Measurements from ENCODE around the gene NES.

Gene NES, protein sequence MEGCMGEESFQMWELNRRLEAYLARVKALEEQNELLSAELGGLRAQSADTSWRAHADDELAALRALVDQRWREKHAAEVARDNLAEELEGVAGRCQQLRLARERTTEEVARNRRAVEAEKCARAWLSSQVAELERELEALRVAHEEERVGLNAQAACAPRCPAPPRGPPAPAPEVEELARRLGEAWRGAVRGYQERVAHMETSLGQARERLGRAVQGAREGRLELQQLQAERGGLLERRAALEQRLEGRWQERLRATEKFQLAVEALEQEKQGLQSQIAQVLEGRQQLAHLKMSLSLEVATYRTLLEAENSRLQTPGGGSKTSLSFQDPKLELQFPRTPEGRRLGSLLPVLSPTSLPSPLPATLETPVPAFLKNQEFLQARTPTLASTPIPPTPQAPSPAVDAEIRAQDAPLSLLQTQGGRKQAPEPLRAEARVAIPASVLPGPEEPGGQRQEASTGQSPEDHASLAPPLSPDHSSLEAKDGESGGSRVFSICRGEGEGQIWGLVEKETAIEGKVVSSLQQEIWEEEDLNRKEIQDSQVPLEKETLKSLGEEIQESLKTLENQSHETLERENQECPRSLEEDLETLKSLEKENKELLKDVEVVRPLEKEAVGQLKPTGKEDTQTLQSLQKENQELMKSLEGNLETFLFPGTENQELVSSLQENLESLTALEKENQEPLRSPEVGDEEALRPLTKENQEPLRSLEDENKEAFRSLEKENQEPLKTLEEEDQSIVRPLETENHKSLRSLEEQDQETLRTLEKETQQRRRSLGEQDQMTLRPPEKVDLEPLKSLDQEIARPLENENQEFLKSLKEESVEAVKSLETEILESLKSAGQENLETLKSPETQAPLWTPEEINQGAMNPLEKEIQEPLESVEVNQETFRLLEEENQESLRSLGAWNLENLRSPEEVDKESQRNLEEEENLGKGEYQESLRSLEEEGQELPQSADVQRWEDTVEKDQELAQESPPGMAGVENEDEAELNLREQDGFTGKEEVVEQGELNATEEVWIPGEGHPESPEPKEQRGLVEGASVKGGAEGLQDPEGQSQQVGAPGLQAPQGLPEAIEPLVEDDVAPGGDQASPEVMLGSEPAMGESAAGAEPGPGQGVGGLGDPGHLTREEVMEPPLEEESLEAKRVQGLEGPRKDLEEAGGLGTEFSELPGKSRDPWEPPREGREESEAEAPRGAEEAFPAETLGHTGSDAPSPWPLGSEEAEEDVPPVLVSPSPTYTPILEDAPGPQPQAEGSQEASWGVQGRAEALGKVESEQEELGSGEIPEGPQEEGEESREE (N-terminal part only)

GRCh38 chr1:156676820-156677615 is at the start of gene NES:
Gene NES (minus strand): TSS chr1:156677407. CDS start chr1:156677264, 143 bp downstream.
- DNase-seq, result no peak

DNA sequence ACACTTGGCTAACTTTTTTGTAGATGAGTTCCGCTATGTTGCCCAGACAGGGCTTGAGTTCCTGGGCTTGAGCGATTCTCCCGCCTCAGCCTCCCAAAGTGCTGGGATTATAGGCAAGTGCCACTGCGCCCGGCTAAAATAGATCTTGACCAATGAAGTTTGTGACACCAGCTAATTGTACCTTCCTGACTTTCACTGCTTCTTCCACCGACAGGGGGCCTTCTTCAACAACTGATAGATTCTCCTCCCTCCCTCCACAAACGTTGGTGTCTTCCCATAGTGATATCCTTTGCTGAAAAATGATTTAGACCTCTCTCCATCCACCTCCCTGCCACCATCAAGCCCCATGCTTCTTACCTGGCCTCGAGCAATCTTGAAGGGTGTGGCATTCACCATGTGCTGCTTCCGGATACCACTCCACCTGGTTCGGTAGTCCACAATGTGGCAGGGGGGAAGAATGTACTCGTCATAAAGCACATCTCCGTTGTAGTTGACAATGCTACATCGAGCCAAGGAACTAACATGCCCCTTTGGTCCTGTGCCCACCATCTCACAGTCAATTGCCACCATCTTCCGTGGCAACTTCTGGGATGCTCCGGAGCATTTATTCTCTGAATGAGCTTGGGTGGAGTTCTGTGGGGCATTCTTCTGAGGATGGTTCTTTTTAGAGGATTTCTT is 49.5 kb upstream of the NES start:
- DNase-seq, result peak; percentile 34

DNA sequence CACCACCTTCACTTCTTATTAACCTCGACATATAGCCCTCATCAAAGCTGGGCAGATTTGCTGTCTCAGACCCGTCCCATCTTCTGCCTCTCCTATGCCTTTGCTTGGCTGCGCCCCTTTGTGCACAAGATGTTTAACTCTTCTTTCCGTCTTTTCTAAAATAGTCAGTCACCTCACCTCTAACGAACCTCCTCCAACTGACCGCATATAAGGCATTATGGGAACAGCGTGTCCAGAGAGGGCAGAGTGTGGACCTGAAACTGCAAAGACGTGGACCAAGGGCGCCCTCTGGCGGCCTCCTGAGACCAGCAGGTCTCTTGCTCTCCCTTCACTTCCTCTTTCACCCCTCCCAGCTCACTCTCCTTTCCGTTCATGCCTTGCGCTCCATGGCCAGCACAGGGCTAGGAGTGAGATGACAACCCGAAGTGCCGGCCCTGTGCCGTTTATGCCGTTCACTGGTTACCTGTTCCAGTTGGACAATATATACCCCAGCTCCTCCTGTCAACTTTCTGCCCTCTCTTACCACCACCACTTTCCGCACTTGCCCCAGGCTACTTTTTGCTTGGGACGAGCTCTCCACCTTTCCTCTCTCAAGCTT is 48.6 kb upstream of the NES start:
- peak; percentile 72 for DNase-seq

- no peak for DNase-seq
Measured at GRCh38 chr1:156721535-156721934, 44.3 kb upstream of the NES start.

GRCh38 chr1:156721131-156721530 is 43.9 kb upstream of the NES start:
- no peak for DNase-seq

DNA sequence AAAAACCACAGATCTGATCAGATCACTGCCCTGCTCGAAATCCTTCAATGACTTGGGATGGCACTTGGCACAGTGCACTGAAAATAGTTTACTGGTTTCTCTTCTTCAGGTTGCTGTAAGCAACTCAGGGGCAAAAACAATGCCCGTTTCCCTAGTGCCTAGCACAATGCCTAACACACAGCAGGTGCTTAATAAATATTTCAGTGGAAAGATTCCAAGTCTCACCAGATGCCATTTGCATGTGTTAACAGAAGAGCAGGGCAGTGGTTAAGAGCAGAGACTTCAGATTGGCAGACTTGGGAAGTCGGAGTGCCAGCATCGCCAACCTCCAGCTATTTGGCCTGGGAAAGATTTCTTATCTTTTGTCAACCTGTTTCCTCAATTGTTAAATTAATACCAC is 40.1 kb upstream of the NES start:
- DNase-seq, result peak; percentile 45

- DNase-seq, result no peak
Measured at GRCh38 chr1:156714830-156715229, 37.6 kb upstream of the NES start.

GRCh38 chr1:156712626-156713025 is 35.4 kb upstream of the NES start:
- peak; percentile 56 for DNase-seq

GRCh38 chr1:156711011-156711817 is 34.0 kb upstream of the NES start:
- DNase-seq, result peak; percentile 71

DNA sequence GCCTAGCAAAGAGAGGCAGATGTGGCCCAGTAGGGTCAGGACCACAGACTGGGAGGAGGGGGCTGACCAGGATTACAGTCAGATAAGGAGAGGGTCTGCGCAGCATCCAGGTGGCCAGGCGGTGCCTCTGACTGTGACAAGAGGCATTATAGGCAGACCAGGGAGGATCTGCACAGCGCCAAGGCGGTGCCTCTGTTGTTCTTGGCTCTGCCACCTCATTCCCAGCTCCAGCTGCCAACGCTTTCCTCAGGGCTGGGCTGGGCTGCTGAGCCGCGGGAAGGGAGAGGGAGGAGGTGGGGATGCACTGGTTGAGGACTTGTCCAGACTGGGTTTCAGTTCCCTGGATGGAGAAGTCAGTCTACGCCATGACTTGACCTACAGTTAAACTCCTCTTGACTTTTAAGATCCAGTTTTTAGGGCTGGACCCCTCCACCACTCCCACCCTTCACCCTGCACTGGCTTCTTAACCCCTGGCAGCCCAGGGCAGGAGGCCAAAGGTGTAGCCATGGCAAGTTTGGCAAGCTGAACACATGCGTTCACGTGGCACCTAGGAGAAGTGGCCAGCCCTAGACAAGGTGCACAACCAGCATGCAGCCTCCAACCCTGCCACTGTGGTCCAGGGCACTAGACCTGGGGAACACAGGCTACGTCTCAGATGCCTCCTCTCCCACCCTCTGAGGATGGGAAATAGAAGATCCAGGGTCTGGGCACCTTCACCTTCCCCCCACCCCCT is 32.7 kb upstream of the NES start:
- DNase-seq, result peak; percentile 83

- no peak for DNase-seq
Measured at GRCh38 chr1:156709031-156709430, 31.8 kb upstream of the NES start.

DNA sequence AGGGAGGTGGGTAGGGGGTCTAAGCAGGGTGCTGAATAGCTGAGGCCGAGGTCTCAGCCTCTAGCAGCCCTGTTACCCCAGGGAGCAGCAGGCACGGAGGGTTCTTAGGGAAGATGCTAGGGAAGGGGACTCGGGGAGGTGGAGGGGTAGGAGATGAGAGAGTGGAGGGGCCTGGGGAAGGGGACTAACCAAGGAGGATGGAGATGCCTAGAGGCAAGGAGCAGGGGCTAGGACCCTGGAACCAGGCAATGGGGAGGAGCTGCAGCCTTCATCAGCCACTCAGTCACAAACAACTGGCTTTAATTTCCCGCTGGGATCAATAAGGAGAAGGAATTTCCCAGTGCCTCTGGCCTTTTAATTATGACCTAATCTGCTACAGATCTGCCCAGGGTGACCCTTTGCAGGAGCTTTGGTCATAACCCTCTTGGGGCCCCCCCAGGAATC is 31.0 kb upstream of the NES start:
- DNase-seq, result no peak

GRCh38 chr1:156707417-156708217 is 30.4 kb upstream of the NES start:
- no peak for DNase-seq

DNA sequence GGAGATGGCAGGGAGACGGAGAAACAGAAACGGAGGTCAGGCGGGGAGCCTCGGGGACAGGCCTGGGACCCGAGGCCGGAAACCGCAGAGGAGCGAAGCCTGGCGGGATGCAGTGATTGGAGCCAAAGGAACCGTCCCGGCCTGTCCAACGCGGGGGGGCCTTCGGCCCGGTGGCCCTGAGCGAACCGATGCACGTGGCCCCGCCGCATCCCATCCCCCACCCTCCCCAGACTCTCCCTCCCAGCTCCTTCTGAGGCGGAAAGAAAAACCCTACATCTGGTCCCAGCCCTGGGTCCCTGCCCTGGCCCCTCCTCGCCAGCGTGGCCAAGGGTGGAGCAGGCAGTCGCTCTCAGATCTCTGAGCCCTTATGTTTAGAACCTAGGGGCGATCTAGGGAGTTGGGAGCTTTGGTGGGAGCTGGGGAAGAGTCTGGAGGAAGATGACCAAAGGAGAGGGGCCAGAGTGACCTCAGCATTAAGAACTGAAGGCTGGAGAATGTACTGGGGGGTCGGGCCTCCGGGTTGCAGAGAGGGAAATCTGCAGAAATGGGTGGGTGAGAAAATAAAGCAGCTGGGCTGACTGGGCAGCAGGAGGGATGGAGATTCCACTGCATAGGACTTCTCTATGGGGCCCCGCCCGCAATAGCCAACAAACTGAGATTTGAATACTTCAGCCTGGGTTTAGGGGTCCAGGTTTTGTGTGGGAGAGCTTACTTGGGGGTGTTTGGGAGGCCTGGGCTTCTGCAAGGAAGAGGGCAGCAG is 29.6 kb upstream of the NES start:
- no peak for DNase-seq

DNA sequence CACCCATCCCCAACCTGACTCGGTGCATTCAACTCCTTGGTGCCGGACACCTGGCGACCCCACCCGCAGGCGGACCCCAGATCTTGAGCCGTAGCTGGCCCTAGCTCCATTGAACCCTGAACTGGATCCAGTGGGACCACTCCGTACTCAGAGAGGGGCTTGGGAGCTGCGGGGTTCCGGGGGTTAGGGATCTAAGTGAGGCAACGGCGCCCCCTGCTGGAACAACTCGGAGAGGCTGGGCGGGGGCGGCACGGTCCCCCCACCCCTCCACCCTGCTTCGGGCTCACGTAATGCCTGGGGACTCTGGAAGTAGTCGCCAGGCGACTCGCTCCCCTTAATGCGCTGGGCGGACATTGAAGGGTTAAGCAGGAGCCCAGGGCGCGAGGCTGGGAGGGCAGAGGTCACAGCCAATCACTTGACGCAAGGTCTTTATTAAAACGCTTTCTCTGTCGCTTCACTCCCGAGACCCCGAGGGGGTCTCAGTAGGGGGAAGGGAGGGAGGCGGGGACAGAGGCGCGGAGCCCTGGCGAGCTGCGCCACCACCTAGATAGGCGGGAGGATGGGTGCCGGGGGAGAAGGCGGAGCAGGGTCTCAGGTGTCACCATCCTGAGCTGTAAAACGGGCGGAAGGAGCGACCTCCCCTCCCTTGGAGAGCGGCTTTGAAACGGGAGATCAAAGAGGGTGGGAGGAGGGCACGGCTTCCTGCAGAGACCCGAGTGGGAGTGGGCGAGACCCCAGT is 28.9 kb upstream of the NES start:
- DNase-seq, result no peak

DNA sequence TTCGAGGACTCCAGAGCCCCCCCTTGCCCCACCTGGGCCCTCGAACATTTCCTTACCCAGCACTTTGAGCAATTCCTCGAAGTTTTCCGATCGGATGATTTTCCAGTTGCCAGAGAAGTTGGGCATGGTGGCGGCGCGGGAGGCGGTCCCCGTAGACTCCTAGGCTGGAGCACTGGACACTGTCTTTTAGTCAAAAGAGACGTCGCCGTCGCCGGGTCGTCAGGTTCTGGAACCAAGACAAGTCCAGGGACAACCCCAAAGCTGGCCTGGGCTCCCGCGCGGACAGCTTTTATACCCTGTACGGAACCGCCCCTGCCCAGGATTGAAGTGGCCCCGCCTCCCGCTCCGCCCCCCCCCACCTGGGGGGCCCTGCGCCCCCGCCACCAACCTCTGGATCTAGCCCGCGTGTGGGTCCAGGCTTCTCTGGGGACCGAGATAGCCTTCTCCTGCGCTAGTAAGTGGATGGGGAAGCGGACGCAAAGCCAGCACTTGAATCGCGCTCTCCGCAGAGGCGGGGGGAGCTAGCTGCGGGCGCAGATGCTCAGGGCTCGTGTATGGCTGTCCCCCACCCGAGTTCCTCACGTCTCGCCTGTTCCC is 28.2 kb upstream of the NES start, which contains the start of gene CRABP2:
TSS of gene CRABP2 (minus strand) at position 263 of the 597 bp plus-strand sequence. CDS start at position 126, 137 bp downstream.
- DNase-seq, result no peak
